ENCODE data around the gene ANTXRL.
"Not testable (repeated sequence)": the region's sequence is repeated elsewhere in the genome, so short reads cannot be mapped to it uniquely, and the experiment has no call there.

ANTXRL gene

GRCh38 chr10:46254467-46254866 lies 32.3 kb upstream of the ANTXRL start:
- DNase-seq (ENCODE audit: low read depth): no peak

GRCh38 chr10:46255210-46255609 lies 31.6 kb upstream of the ANTXRL start:
- not testable (repeated sequence) for DNase-seq (ENCODE audit: low read depth)

DNA sequence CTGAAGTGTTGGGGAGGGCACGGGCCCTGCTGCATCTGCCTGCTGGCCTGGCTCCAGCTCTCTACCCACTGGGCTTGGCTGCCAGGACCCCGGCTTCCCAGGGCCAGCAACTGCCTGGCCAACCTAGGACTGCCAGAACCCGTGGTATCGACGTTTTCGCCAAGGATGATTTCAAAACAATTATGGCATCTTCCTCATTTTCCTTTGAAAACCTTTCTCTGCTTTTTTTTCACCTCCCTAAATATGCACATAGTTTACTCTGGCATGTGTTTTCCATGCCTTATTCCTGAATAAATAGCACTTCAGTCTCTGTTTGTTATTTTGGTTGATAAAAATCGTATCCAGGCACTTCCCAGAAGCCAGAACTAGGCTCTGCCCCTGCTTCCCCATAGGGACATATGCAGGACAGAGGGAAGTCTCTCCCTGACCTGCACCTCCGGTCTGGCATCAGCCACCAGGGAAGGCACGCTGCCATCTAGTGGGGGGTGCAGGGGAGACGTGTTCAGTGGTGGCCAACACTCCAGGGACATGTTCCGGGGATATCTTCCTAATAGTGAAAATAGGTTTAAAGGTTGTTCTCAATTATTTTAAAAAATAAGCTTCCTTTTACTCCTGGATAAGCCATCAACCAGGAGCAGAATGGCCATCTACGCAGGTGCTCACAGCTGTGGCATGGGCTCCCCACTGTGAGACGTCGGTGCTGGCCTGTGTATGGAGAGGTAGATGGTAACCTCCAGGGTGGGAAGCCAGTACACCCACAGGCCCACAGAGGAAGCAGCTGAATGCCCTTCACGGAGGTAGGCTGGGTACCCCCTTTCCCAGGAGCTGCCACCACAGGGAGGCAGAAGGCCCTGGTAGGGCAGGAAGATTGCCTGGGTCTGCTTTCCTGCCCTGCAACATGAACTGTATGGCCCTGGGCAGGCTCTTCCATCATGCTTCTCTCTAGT lies 30.7 kb upstream of the ANTXRL start:
- no peak for DNase-seq (ENCODE audit: low read depth)

DNA sequence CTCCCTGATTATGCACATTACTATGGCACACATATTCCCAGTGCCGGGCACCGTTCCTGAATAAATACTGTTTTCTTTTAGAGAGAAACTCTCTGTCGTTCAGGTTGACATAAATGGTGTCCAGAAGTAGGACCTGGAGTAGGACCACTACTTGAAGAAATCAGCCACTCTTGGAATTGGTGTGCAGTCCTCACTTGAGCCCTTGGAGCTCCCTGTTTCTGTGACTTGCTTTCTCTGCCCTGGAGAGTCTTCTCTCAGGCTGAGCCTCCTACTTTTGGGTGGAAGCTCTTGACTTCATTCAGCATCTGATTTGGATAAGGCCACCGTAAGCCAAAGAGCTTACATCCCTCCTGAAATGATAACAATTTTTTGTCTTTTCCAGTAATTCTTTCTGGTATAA lies 29.7 kb upstream of the ANTXRL start:
- no peak for DNase-seq (ENCODE audit: low read depth)

DNA sequence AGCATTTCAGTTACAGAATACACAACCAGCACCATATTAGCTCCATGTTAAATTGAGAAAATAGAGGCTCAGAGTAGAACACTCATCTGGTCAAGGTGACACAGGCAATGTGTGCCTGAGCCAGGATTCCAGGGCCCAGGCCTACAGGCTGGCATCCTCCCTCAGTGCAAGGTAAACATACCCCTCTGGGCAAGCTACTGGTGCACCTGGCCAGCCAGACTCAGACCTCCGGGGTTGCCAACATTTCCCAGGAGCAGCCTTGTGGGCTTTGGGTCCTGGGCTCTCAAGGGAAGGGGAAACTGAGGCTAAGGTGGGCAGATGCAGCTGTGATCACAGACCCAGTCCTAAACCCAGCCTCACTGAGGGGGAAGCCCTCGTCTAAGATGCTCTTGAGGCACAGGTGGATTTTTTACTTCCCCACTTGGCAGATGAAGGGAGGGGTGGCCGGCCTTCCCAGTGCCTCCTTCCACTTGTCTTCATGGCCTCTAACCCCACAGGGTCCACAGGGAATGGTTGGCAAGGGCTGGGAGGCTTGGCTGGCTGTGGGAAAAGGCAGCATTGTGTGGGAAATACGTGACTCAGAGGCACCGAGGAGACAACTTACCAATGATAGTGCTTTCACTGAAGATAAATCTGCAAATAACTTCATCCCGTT lies 23.8 kb upstream of the ANTXRL start:
- not testable (repeated sequence) for DNase-seq (ENCODE audit: low read depth)

GRCh38 chr10:46263831-46264268 lies 22.9 kb upstream of the ANTXRL start:
- no peak for DNase-seq (ENCODE audit: low read depth)

DNA sequence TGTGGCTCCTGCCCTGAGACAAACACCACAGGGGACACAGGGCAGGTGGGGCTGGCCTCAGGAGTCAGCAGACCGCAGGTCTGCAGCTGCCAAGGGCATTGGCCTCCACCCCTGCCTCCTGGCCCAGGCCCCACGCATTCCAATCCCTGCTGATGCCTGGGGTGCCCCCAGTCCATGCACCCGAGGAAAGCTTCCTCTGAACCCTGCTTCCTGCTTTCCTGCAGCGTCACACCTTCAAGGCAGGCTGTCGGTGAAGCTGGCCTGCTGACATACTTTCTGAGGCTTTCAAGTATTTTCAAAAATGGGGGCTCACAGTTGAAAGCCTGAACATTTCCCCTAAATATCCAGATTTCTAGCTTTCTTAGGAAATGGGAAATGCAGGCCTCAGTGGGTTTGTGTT lies 22.5 kb upstream of the ANTXRL start:
- DNase-seq (ENCODE audit: low read depth): no peak

GRCh38 chr10:46264737-46265368 lies 21.9 kb upstream of the ANTXRL start:
- DNase-seq (ENCODE audit: low read depth): no peak

DNA sequence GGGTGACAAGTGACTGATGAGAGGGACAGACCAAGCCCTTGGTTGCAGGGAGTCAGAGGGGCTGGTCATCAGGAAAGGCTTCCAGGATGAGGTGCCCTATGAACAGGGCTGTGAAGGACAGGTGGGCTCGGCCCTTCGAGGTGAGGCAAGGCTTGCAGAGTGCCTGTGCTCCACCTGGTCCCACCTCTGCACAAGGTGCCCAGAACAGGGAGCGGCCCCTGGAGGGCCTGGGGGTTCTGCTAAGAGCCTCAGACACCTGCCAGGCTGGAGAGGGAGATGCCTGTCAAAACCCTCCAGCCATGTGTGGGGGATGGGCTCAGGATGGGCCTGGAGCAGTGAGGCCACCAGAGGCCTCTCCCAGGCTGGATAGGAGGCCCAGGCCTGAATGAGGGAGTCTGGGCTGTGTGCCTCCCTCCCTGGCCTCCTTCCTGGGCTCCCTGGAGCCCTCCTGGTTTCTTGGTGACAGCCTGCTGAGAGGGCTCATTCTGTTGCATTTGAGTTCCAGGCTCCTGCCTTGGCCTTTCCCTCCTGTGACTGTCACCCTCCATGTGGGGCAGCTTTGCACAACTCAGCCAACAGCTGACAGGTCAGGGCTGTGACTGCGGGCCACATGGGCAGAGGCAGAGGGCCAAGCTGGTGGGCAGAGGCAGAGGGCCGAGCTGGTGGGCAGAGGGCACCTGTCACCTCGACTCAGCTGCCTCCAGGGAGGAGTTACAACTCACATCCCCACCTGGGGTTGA lies 21.1 kb upstream of the ANTXRL start:
- DNase-seq (ENCODE audit: low read depth): not testable (repeated sequence)

DNA sequence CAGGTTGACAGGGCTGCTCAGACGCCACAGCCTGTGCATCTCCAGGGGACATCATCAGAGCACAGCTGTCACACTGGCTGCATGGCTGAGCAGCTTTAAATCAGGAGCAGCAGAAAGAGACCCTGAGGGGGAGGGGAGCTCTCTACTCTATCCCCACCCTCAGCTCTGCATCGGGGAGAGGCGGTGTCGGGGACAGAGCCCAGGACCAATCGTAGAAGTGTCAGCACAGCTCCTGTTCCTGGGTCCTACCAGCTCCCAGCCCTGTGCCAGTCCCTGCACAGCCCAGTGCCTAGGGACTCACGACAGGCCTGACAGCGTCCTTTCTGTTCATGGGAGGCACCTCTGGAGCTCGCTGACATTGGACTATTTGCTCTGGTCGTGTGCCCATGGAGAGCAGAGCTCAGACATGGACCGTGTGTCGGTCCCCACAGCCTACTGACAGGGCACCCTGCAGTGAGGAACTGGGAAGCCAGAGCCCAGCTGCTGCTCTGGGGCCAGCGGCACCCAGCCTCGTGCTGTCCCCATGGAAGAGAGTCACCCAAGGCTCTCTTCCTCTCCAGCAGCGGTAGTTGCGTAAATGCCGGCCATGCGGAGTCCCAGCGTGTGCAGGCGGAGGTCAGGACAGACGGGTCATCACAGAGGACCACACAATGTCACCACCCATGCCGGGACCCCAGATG lies 20.4 kb upstream of the ANTXRL start:
- DNase-seq (ENCODE audit: low read depth): no peak

- no peak for DNase-seq (ENCODE audit: low read depth)
These were observed 19.4 kb upstream of the ANTXRL start for GRCh38 chr10:46267132-46267985.

DNA sequence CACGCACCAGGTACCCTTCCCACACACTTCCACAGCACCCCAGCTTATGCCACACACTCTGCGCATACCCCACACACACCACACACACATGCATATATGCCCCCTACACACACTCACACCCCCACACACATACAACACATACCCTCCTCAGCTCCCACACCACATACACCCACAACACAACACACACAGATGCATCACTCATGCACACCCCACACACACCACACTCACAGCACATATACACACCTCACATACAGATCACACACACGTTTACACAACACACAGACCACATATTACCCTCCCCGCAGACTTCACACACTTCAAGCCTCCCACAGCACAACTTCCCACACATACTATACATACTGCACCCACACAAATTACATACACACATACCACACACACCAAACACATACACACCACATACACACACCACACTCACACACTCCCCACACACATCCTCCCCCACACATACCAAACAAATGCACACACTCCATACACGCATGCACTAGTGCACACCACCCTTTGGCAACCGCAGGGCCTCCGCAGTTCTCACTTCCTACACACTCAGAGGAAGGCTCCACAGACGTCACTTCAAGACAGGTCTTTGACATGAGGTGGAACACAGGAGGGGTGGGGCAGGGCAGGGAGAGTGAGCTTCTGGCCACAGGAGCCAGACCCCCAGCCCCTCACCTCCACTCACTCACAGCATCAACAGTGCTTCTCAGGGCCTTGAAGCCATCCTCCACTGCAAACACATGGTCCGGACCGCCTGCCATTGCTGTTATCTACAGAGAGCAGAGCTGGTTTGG lies 18.5 kb upstream of the ANTXRL start:
- DNase-seq (ENCODE audit: low read depth): no peak

GRCh38 chr10:46269554-46270053 lies 17.2 kb upstream of the ANTXRL start:
- DNase-seq (ENCODE audit: low read depth): not testable (repeated sequence)

GRCh38 chr10:46270086-46270811 lies 16.5 kb upstream of the ANTXRL start:
- DNase-seq (ENCODE audit: low read depth): no peak

DNA sequence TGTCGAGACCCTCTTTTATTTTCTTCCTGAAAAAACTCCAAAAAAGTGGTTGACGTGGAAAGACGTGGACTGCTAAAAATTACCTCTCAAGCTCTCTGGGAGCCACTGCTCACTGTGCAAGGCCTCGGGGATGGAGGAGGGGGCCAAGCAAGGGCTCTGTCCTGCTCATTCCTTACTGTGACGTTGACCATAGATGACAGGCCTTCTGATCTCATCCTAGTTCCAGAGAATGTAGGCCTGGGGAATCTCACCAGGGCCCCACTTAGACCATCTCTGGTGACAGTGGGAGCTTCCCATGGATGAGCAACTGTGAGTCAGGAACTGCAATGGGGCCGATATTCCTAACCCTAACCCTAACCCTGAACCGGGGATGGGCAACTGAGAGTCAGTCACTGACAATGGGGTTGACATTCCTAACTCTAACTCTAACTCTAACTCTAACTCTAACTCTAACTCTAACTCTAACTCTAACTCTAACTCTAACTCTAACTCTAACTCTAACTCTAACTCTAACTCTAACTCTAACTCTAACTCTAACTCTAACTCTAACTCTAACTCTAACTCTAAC lies 15.8 kb upstream of the ANTXRL start:
- not testable (repeated sequence) for DNase-seq (ENCODE audit: low read depth)

- not testable (repeated sequence) for DNase-seq (ENCODE audit: low read depth)
These were observed 14.8 kb upstream of the ANTXRL start for GRCh38 chr10:46271795-46272499.

GRCh38 chr10:46272863-46273415 lies 13.9 kb upstream of the ANTXRL start:
- no peak for DNase-seq (ENCODE audit: low read depth)
